Activated CD8-positive, alpha-beta T cell treated with anti-CD3 and anti-CD28 coated beads, Interleukin-2, amount 10 ng/mL, durations not matched to agents 7 days and 5 days (primary cell): ENCODE results near the gene SPTB. TPM values are rescaled to one million over a fixed set of nuclear protein-coding genes. Genes with fewer than 3 reads are reported as not detected.

Experiments used
- ATAC-seq: fragments of 150-1000 bp; cut with Tn5 transposase; one replicate; pipeline ENCODE4 v1.10.0; 2021; ENCODE audit warnings: moderate library complexity
- CTCF ChIA-PET: fragments of 350-600 bp; sonication (Branson Sonifier 250); formaldehyde crosslinking; loops from one replicate; lab custom pipeline; 2021; ENCODE audit warnings: antibody characterized with exemption; lab: Charles Lee
- POLR2A ChIA-PET: fragments of 350-600 bp; sonication (Branson Sonifier 250); formaldehyde crosslinking; loops from one replicate; lab custom pipeline; 2021; ENCODE audit warnings: antibody characterized with exemption; lab: Charles Lee
- DNase-seq: peaks from one replicate; pipeline ENCODE4 v3.0.0-alpha.2; 2020
- H3K27ac Mint-ChIP-seq: one replicate; pipeline ENCODE4 v1.8.0; 2021; ENCODE audit warnings: mild to moderate bottlenecking, mixed read lengths
- H3K27me3 Mint-ChIP-seq: one replicate; pipeline ENCODE4 v1.8.0; 2021; ENCODE audit warnings: low read depth, mixed read lengths
- H3K36me3 Mint-ChIP-seq: one replicate; pipeline ENCODE4 v1.8.0; 2021; ENCODE audit warnings: low read depth, mixed read lengths
- H3K4me1 Mint-ChIP-seq: one replicate; pipeline ENCODE4 v1.8.0; 2021; ENCODE audit warnings: low read depth, mixed read lengths
- H3K4me3 Mint-ChIP-seq: one replicate; pipeline ENCODE4 v1.8.0; 2021; ENCODE audit warnings: mild to moderate bottlenecking, mixed read lengths
- H3K9me3 Mint-ChIP-seq: one replicate; pipeline ENCODE4 v1.8.0; 2022; ENCODE audit warnings: mixed read lengths; ENCODE audit not compliant: insufficient read depth
- total RNA-seq, 2 experiments: library from RNA; stranded (reverse); gene quantifications; one replicate each; pipeline ENCODE4 v1.2.3, GENCODE V29; 2021

The SPTB gene
- total RNA-seq, 2 experiments from 2014 or later: not detected

DNA sequence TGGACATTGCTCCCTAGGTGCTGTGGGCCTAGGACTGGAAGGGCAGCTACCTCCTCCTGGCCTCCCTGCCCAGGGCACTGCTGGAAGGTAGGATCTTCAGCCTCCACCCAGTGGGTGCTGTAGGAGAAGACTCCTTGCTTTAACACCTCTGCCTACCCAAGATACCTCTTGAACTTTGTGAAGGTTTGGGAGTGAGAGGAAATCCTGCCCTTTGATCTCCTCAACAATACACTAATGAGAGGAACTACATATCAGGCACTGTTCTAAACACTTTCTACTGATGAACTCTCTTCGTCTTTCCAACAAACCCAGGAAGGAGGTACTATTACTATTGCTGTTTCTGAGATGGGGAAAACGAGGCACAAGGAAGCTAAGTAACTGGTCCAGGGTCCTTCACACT lies 108.5 kb downstream of the SPTB start:
- Mint-ChIP-seq H3K27ac (no peak overlapping the region), H3K27me3 (no peaks in the 10 kb centered on the region), H3K36me3 (no peaks in the 10 kb centered on the region), H3K4me3 (no peak overlapping the region), H3K9me3 (no peaks in the 10 kb centered on the region), H3K4me1 (peaks cover 9% of the 10 kb centered on the region)
- POLR2A ChIA-PET: interaction anchor here (0.6 to 1.1 kb wide), 2 partner anchors 78 to 383 kb away, joined by 3 read pairs; partner anchors contain the start of gene MTHFD1
- DNase-seq: no peak
- ATAC-seq: no peak
- CTCF ChIA-PET: no interaction called here

DNA sequence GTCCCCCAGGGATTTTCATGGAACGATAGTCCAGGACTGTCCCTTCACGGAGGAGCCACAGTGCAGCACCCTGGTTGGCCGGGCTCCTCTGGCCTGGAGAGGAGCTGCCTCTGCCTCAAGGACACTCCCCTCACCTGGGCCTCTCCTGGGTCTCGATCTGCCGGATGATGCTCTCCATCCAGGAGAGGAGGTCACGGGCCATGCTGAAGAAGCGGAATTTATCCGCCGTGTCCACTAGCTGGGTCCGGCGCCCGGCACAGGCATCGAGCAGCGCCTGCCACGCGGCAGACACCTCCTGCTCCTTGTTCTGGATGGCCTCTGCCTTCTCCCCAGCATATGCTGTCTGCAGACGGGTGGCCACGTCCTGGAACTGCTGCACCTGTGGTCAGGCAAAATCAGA lies 109.0 kb downstream of the SPTB start:
- peaks cover 9% of the 10 kb centered on the region for H3K4me1 Mint-ChIP-seq
- no peak for DNase-seq
- no peaks in the 10 kb centered on the region for H3K36me3 Mint-ChIP-seq
- ATAC-seq: no peak
- H3K27me3 Mint-ChIP-seq: no peaks in the 10 kb centered on the region
- no peak overlapping the region for H3K4me3 Mint-ChIP-seq
- no peak overlapping the region for H3K27ac Mint-ChIP-seq
- ChIA-PET CTCF (no interaction called here), POLR2A (no interaction called here)
- H3K9me3 Mint-ChIP-seq: no peaks in the 10 kb centered on the region

DNA sequence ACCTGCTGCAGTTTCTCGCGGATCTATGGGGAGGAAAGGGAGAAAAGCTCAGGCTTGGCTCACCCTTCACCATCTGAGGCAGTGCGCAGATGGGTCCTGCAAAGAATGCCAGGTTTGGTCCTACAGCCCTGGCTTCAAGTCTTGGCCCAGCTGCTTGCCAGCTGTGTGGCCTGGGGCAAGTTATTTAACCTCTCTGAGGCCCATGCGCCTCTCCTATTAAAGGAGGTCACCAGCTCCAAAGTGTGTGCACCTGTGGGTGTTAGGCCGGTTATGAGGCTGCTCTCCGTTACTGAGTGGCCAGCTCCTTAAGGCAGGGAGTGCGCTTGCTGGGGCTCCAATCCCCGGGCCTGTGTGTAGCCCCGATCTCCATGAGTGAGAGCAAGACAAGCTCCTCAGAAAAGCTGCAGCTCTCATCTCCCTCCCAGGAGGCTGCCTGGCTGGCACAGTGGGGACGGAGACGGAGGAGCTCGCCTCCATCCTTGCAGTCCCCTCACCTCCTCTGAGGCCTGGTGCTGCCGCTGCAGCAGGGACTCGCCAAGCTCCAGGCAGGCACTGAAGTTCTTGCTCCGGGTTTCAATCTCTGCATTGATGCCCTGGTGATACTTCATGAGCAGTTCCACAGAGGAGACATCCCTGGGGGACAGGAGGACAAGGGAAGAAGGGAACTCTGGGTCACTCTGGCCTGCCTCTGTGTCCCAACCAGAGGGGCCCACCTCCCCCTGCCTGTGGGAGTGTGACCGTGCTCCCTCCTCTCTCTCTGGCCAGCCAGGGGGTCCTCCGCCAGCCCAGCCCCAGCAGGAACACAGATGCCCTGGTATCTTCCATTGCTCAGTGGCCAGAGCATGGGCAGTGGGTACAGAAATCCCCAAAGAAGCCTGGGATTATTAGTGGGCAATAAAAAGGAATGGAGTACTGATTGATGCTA lies 110.3 kb downstream of the SPTB start:
- Mint-ChIP-seq H3K4me3 (no peak overlapping the region), H3K27me3 (no peaks in the 10 kb centered on the region), H3K27ac (no peak overlapping the region), H3K9me3 (no peaks in the 10 kb centered on the region), H3K36me3 (no peaks in the 10 kb centered on the region), H3K4me1 (peaks cover 13% of the 10 kb centered on the region)
- ChIA-PET POLR2A (no interaction called here), CTCF (interaction anchor here (0.8 kb wide), 1 partner anchor 10 kb away, joined by 3 read pairs; no protein-coding TSS in a partner anchor)
- DNase-seq (no peak), ATAC-seq (no peak)

DNA sequence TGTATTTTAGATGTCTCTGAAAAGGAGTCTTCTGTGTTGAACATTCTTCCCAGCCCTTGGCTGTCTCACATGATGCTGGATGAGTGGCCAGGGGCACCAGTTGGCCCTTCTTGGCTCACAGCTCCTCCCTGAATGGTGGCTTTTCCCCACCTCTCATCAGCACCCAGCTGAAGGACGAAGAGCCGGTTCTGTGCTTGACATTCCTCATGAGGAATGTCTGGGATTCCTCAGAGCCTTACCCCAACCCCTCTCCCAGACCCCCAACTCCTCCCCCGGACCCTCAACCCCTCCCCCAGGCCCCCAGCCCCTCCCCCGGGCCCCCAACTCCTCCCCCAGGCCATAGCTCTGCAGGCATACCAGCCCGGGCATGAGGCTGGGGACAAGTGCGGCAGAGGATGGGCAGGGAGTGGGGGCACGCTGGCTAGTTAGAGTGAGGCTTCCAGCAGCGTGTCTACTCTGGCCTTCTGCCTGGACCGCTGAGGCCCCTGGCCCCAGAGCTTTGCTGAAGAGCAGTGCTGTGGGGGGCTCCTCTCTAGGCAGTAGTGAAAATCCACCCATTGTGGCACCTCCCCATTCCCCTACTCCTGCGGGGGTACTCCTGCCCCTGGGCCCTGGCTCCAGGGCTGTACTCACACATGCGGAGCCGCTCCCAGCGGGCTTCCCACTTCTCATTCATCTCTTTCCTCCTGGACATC lies 111.2 kb downstream of the SPTB start:
- H3K4me1 Mint-ChIP-seq: peaks cover 21% of the 10 kb centered on the region
- ChIA-PET POLR2A (no interaction called here), CTCF (interaction anchor here (0.8 to 1.6 kb wide), 3 partner anchors 9 to 97 kb away, joined by 3 to 4 read pairs (median 3); no protein-coding TSS in a partner anchor)
- no peak overlapping the region for H3K4me3 Mint-ChIP-seq
- H3K27ac Mint-ChIP-seq: no peak overlapping the region
- ATAC-seq (no peak), DNase-seq (no peak)
- H3K36me3 Mint-ChIP-seq: no peaks in the 10 kb centered on the region
- peaks cover 4% of the 10 kb centered on the region for H3K27me3 Mint-ChIP-seq
- H3K9me3 Mint-ChIP-seq: no peaks in the 10 kb centered on the region

DNA sequence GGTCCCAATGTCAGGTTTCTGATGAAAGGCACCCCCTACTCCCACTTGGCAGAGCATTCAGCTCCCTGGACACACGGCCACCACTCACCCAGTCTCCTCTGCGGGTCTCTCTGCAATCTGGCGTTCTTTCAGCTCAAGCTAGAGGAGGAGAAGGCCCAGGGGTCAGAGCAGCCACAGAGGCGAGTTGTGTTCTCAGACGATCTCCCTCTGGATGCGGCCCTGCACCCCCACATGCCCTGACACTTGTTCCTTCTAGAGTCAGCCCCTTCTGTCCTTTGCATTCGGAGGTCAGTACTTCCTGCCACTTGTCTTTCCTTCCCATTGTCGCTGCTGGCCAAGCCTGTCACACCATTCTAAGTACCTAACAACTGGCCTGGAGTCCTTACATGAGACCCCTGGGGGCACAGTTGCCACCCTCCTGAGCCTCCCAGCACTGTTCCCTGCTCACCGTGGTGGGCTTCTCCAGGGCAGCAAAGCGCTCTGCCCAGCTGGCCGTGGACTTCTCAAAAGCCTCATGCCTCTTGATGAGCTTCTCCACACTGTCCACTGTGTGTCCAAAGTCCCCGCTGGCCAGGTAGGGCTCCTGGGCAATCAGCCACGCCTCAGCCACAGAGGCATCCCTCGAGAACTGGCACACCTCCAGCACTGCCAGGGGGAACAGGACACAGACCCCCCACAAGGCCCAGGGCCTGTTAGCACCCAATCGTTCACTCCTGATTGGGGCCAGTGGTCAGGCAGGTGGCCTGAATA lies 112.3 kb downstream of the SPTB start:
- Mint-ChIP-seq H3K4me3 (no peak overlapping the region), H3K27ac (no peak overlapping the region), H3K4me1 (peaks cover 21% of the 10 kb centered on the region), H3K9me3 (no peaks in the 10 kb centered on the region), H3K36me3 (no peaks in the 10 kb centered on the region), H3K27me3 (peaks cover 11% of the 10 kb centered on the region)
- ChIA-PET CTCF (interaction anchor here (1.0 to 1.6 kb wide), 2 partner anchors 9 to 96 kb away, joined by 3 to 4 read pairs; no protein-coding TSS in a partner anchor), POLR2A (no interaction called here)
- DNase-seq (no peak), ATAC-seq (no peak)

DNA sequence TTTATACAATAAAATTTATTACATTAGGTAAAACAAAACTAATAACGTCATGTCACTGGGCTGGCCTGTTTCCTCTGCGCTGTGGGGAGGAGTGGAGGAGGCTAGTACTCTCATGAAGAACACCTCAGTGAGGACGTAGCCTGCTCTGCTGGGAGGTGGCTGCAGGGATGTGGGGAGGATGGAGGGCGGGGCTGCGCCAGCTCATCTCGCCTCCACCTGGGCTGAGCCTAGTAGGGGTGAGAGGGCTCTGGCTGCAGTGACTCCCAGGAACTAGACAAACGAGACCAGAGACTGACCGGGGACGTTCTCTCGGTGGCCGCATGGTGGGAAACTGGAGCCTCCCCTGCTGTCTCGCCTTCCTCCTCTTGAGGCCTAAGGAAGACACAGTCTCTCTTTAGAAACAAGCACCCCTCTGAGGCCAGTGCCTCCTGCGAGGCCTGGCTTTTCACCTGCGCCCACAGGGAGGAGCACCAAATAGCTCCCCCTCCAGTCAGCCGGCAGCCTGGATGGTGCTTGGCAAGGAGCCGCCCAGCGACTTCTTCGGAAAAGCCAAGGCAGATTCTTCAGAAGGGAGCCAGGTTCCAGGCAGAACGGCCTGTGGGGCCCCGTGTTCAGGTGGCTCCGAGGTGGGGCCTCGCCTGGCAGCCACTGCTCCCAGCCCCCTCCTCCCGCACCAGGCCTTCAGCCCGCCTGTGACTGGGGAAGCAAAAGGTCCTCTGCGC lies 113.1 kb downstream of the SPTB start:
- Mint-ChIP-seq H3K36me3 (no peaks in the 10 kb centered on the region), H3K27ac (no peak overlapping the region), H3K9me3 (no peaks in the 10 kb centered on the region), H3K4me3 (no peak overlapping the region), H3K27me3 (peaks cover 15% of the 10 kb centered on the region), H3K4me1 (peaks cover 25% of the 10 kb centered on the region)
- ChIA-PET CTCF (no interaction called here), POLR2A (no interaction called here)
- ATAC-seq: no peak
- DNase-seq: no peak

DNA sequence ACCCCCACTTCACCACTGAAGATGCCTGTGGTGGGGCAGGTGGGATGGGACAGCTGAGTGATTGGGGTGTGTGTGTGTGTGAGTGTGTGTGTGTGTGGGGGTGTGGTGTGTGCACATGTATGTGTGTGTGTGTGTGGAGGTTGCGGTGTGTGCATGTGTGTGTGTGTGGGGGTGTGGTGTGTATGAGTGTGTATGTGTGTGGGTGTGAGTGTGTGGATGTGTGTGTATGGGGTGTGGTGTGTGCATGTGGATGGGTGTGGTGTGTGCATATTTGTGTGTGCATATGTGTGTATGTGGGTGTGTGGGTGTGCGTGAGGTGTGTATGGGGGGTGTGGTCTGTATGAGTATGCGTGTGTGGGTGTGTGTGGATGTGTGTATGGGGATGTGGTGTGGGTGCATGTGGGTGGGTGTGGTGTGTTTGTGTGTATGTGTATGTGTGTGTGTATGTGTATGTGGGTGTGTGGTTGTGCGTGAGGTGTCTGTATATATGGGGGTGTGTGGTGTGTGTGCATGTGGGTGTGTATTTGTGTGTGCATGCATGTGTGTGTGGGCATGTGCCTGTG lies 113.9 kb downstream of the SPTB start:
- no peaks in the 10 kb centered on the region for H3K36me3 Mint-ChIP-seq
- H3K4me3 Mint-ChIP-seq: no peak overlapping the region
- peaks cover 18% of the 10 kb centered on the region for H3K4me1 Mint-ChIP-seq
- ChIA-PET CTCF (interaction anchor here (1.0 to 1.9 kb wide), 6 partner anchors 11 to 129 kb away, joined by 3 to 34 read pairs (median 6); no protein-coding TSS in a partner anchor), POLR2A (no interaction called here)
- H3K27me3 Mint-ChIP-seq: peaks cover 21% of the 10 kb centered on the region
- ATAC-seq (no peak), DNase-seq (no peak)
- no peak overlapping the region for H3K27ac Mint-ChIP-seq
- H3K9me3 Mint-ChIP-seq: no peaks in the 10 kb centered on the region

DNA sequence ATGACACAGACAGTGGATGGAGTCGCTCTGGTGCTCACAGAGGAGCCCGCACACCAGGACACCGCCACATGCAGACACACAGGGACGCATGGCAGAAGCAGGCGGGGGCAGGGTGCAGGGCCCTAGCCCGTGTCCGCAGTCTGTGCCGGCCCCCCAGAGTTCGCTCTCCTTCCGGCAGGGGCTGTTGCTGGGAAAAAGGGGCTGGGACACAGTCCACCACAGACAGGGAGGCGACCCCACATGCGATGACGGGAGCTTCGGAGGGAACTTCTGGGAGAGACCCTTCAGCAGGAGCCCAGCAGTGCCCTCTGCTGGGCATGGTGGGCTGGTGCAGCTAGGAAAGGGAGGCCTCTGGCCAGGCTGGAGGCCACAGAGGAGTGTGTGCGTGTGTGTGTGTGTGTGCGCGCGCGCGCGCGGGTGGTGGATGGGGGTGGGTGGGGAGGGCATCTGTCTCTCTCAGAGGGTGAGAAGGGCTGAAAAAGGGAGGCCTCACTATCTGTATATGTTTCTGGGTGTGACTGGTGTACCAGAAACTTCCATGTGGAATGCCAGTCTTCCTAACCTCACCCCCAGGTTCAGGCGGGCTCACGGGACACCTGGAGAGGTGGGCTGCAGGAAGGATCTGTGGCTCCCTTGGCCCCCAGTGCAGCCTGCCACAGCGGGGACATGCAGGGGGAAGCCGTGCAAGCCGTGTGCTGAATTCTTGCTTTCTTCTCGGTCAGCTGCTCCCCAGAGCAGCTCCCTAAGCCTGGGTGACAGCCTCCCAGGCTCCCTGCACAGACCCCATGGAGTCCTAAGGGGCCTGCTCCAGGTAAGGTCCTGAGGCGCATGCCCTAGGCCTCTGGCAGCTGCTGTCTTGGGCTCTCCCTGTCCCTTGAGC lies 114.8 kb downstream of the SPTB start:
- POLR2A ChIA-PET: no interaction called here
- no peaks in the 10 kb centered on the region for H3K9me3 Mint-ChIP-seq
- CTCF ChIA-PET: interaction anchor here (0.6 to 1.9 kb wide), 19 partner anchors 8 to 420 kb away, joined by 3 to 34 read pairs (median 4); no protein-coding TSS in a partner anchor

DNA sequence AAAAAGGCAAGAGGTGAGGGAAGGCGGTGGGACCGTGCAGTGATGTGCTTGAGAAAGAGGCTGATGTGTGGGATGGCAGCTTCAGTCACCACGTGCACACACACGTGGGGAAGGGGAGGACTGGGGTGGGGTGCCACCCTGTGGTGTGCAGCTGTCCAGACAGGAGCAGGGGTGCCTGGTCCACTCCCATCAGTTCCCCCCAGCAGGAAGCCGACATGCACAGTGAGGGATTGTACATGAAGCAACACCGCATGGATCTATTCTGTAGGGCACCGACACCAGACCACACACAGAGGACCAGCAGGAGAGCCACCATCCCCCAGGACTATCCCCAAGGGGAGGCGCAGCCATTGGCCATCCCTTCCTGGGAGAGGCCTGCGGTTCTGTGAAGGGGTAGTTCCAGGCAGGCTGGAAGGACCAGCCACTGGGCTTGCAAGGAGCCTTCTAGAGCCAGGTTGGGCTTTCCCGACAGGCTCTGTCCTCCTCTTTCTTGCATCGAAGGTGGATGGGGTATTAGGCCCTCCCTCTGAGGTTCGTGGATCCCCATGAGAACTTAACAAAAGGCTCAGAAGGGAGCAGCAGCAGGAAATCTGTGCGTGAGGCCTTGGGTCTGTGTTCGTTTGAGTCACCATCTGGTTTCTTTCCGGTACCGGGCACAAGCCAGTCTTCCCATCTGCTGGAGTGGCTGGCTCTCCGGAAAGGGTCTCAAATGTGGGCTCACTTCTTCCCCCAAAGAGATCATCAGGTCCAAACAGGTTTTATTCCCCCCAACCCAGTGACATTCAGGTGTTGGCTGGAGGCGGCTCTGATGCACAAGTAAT lies 115.7 kb downstream of the SPTB start:
- no peaks in the 10 kb centered on the region for H3K36me3 Mint-ChIP-seq
- peaks cover 22% of the 10 kb centered on the region for H3K27me3 Mint-ChIP-seq
- POLR2A ChIA-PET: no interaction called here
- peak overlapping the region; percentile 10 for H3K4me3 Mint-ChIP-seq
- no peaks in the 10 kb centered on the region for H3K9me3 Mint-ChIP-seq
- peaks cover 18% of the 10 kb centered on the region for H3K4me1 Mint-ChIP-seq
- CTCF ChIA-PET: interaction anchor here (0.6 to 1.9 kb wide), 16 partner anchors 9 to 419 kb away, joined by 3 to 34 read pairs (median 4); no protein-coding TSS in a partner anchor
- H3K27ac Mint-ChIP-seq: no peak overlapping the region
- DNase-seq: no peak
- ATAC-seq: no peak

More for the DNA sequence above, 114.8 kb downstream of the SPTB start:
- Mint-ChIP-seq H3K27ac (no peak overlapping the region), H3K4me1 (peaks cover 18% of the 10 kb centered on the region), H3K4me3 (peak overlapping the region; percentile 10), H3K36me3 (no peaks in the 10 kb centered on the region), H3K27me3 (peaks cover 22% of the 10 kb centered on the region)
- peak; percentile 74 for DNase-seq
- ATAC-seq: peak; percentile 79
